C4-2B (cell line): ENCODE results near the gene TTYH3.
"Not testable (repeated sequence)": the region's sequence is repeated elsewhere in the genome, so short reads cannot be mapped to it uniquely, and the experiment has no call there.

Experiments used
- H3K27ac ChIP-seq: fragments of 450-650 bp; 2 replicates; pipeline ENCODE4 v1.5.1; 2017
- ZFX ChIP-seq: fragments of 450-650 bp; IDR thresholded peaks from 2 replicates; pipeline ENCODE4 v1.6.1; 2017
- TF ChIP-seq, protein P1 (sequence below): fragments of 450-650 bp; conservative IDR thresholded peaks from 2 replicates; pipeline ENCODE4 v1.5.1; 2017; ENCODE audit warnings: mild to moderate bottlenecking

Gene TTYH3

DNA sequence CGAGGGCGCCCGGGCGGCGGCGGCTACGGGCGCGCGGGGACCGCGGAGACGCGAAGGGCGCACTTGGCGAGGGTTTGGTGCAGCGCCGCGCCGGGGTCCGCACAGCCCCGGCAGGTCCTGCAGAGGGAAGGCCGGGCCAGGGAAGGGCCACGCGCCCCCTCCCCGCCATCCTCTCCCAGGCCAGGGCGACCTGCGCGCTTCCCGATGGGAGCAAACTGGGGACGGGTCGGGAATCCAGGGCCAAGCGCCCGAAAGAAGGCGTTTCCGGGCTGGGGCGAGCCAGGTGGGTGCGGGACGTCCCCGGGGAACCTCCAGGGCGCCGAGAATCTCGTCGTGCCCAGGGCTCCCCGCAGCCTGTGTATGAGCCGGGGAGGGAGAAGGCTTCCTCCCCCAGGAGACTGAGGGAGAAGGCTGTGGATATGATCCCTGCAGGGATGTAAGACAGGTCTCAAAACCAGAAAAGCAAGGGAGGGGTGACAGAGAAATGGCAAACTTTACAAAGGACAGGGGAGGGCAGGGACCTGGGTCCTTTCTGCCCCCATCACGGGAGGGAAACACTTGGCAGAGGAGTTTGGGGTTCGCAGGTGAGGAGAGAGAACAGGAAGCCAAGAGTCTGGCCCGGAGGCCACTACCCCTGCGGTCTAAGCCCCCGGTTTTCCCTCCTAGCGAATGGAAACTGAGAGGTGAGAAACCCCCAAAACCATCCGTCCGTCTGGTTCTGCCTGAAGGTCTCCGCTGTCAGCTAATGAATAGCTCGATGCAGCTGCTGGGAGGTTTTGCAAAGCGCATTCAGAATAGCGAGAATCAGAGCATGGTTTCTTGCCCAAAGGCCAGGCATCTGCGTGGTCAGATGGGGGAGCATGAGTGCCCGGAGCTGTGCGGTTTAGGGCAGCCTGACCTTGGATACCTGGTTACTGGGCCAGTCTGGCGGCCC, 56.9 kb downstream of the TTYH3 start:
- TF ChIP-seq, protein P1, sequence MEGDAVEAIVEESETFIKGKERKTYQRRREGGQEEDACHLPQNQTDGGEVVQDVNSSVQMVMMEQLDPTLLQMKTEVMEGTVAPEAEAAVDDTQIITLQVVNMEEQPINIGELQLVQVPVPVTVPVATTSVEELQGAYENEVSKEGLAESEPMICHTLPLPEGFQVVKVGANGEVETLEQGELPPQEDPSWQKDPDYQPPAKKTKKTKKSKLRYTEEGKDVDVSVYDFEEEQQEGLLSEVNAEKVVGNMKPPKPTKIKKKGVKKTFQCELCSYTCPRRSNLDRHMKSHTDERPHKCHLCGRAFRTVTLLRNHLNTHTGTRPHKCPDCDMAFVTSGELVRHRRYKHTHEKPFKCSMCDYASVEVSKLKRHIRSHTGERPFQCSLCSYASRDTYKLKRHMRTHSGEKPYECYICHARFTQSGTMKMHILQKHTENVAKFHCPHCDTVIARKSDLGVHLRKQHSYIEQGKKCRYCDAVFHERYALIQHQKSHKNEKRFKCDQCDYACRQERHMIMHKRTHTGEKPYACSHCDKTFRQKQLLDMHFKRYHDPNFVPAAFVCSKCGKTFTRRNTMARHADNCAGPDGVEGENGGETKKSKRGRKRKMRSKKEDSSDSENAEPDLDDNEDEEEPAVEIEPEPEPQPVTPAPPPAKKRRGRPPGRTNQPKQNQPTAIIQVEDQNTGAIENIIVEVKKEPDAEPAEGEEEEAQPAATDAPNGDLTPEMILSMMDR, result no peak
- no peak for TF ChIP-seq ZFX
- no peak overlapping the region for H3K27ac ChIP-seq

DNA sequence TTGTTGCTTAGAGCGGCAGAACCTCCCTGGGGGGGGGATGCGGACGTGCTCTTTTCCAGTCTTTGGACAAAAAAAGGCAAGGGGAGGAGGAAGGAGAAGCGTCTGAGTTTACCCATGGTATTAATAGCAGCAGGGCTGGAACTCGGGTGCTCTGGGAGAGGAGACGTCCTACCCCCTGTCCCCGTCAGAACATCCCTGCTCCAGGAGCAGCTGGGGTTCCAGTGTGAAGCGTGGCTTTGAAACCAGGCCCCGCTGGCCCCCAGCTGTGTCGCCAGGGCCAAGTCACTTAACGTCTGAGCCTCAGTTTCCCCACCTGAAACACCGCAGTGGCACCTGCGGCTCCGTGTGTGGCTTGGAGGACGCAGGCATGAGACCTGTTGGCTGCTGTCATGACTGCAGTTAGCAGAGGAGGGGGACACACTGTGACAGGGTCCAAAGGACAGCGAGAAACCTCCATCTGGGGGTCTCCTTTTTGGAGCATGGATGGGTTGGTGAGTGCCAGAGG, 57.6 kb downstream of the TTYH3 start:
- TF ChIP-seq ZFX, result no peak
- no peak overlapping the region for H3K27ac ChIP-seq

DNA sequence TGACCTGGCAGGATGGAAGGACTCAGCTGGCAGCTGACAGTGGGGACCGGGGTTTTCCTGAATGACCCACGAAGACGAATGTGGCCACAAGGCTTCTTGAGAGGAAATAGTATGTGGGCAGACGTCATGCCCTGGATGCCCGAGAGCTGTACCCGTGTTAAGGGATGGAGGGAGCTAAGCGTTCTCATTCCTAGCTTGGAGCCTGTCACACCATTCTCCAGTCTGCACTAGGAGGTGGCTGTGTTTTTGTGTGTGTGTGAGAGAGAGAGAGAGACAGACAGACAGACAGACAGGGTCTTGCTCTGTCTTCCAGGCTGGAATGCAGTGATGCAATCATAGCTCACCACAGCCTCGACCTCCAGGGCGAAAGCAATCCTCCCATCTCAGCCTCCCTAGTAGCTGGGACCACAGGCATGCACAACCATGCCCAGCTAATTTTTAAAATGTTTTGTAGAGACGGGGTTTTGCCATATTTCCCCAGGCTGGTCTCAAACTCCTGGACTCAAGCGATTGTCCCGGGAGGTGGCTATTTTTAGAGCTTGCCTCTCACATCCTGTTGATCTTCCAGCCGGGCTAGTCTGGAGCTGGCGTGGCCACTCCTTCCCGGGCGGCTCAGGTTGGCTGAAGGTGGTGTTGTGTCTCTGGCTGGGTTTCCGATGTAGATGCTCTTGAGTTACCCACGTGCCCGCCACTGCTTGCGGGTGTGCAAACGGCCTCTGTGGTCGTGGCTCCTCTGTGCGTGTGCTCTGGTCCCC, 58.3 kb downstream of the TTYH3 start:
- no peak for TF ChIP-seq ZFX
- TF ChIP-seq, protein P1, result no peak
- no peak overlapping the region for H3K27ac ChIP-seq

DNA sequence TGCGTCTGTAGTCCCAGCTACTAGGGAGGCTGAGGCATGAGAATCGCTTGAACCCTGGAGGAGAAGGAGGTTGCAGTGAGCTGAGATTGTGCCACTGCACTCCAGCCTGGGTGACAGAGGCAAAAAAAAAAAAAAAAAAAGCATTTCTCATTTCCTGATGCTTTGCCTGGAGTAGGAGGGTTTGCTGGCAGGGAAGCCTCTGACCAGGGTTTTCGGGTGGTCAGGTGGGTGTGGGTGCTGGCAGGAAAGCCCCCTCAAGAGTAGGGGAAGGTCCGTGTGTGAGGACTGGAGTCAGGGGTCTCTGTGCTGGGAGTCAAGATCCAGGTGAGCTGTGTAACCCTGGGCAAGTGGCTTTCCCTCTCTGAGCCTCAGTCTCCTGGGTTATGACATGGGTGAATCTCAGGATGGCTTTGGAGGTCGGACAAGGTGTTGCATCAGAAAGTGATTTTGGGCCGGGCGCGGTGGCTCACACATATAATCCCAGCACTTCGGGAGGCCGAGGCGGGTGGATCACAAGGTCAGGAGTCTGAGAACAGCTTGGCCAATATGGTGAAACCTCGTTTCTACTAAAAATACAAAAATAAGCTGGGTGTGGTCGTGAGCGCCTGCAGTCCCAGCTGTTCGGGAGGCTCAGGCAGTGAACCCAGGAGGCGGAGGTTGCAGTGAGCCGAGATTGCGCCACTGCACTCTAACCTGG, 59.4 kb downstream of the TTYH3 start:
- H3K27ac ChIP-seq, result no peak overlapping the region
- TF ChIP-seq ZFX, result no peak
- TF ChIP-seq, protein P1, result no peak

DNA sequence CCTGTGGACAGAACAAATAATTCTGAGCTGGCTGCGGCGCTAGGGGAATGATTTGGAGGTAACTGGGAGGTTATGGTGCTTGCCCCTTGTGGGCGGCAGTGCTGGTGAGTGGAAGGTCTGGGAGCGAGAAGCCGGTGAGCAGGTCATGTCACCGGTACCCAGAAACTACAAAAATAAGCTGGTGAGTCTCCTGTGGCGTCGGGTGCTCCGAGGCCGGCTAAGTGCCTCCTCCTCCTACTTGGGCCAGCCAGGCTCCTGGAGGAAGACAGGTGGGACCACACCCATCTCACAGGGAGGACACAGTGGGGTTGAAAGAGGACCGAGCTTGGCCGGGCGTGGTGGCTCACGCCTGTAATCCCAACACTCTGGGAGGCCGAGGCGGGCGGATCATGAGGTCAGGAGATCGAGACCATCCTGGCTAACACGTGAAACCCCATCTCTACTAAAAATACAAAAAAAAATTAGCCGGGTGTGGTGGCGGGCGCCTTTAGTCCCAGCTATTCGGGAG, 60.2 kb downstream of the TTYH3 start:
- not testable (repeated sequence) for H3K27ac ChIP-seq

DNA sequence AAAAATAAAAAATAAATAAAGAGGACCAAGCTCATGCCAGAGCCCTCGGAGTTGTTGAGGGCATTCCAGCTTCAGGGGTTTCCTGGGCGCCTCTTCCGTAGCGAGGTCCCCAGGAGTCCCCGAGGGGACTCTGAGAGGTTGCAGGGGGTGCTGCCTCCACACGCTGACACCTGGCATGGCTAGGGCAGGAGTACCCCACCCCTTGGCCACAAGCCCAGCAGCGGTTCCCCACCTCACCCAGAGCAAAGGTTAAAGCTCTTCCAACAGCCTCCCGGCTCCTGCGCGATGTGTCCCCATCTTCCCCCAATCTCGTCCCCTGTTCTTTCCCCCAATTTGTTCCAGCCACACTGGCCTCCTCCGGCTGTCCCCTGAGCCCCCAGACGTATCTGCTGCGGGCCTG, 60.8 kb downstream of the TTYH3 start:
- H3K27ac ChIP-seq, result no peak overlapping the region
- TF ChIP-seq, protein P1, result no peak
- TF ChIP-seq ZFX, result no peak

DNA sequence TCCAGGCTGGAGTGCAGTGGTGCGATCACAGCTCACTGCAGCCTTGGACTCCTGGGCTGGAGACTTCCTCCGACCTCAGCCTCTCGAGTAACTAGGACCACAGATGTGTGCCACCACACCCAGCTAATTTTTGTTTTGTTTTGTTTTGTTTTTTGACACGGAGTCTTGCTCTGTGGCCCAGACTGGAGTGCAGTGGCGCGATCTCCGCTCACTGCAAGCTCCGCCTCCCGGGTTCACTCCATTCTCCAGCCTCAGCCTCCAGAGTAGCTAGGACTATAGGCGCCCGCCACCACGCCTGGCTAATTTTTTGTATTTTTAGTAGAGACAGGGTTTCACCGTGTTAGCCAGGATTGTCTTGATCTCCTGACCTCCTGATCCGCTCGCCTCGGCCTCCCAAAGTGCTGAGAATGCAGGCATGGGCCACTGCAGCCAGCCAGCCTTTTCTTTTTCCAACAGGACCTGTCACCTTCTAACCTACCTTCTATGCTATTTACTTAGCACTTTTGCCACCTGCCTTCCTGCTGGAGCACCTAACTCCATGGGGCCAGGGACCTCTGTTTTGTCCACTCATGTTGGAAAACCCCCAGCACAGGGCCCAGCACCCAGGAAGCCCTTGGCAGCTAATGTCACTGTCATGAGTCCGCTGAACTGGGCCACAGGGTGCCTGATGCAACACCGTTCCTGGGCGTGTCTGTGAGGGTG, 61.8 kb downstream of the TTYH3 start:
- H3K27ac ChIP-seq, result not testable (repeated sequence)

DNA sequence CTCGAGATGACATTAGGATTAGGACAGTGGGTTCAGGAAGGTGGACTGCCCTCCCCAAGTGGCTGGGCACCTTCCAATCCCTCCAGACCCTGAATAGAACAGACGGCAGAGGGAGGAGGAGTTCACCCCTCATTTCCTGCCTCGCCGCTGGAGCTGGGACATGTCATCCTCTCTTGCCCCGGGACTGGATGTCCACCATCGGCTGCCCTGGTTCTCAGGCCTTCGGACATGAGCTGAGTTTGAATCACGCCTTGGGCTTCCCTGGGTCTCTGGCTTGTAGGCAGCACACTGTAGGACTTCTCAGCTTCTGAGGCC, 62.3 kb downstream of the TTYH3 start:
- not testable (repeated sequence) for H3K27ac ChIP-seq
